GM15510 (cell line): Measurements from ENCODE around the gene LGI2.

Experiments
- POLR2A ChIP-seq: IDR thresholded peaks from 3 replicates; pipeline ENCODE4 v1.6.1; 2011; ENCODE audit warnings: borderline replicate concordance; ENCODE audit not compliant: insufficient read length; ENCODE audit errors: extremely low read depth

Gene LGI2

DNA sequence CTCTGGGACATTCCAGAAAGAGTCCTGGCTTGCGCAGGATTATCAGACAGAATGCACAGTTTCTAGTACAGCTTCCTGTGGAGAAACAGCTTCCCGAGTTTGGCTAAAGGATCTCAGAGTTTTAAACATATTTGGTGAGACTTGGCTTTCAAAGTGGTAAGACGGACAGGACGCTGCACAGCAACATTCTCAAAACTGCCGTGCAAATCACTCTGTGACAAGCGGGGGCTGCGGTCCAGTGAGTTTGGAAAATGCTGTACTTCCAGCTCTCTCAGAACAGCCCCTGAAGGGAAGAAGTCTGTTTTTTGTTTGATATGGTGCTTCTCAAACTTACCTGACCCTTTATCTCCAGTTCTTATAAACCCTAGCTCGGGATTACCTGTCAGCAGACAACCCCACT is 18.1 kb downstream of the LGI2 start:
- TF ChIP-seq POLR2A: no peak

DNA sequence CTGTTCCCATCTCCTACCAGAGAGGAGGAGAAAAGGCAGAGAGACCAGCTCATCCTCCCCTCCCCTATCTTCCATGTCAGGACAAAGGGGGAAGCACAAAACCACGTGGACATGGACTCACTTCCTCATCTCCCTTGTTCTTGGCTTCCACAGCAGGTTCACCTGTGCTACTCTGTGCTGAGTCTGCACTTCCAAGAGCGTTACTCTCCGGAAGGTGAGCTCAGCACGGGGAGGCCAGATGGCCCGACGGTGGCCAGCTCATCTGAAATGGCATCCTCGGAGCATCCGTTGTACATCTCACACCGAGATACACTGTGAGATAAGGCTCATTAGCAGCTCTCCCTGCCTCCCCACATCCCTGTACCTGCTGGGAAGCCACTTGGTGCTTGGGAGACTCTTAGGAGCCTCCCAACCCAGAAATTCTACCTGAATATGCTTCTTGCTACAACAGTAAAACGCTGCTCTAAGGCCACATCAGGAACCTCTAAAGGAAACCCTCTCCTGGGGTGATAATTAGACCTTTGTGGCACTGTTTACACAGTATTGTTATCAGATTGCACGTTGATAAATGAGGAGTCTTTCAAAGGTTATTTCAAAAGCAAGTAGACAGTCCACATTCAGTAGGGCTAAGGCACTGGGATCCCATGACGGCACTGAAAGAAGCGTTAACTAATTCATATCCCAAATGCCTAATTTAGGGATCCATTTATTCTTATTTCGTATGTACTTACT is 19.4 kb downstream of the LGI2 start:
- no peak for TF ChIP-seq POLR2A

DNA sequence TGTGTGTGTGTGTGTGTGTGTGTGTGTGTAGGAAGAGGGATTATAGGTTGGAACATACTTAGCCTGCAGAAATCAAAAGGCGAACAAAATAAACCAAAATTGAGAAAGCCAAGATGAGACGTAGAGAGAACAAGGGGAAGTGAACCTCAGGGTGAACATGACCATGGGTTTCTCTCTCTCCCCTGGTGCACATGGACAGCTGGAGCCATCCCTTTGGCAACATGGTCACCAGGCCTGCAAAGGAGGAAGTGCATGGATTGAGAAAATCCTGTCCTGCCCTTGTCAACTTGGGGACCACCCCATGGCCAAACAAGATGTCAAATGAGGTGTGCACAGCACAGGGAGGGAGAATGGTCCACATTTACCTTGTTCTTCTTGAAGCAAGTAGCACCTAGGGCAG is 23.1 kb downstream of the LGI2 start:
- TF ChIP-seq POLR2A: no peak

DNA sequence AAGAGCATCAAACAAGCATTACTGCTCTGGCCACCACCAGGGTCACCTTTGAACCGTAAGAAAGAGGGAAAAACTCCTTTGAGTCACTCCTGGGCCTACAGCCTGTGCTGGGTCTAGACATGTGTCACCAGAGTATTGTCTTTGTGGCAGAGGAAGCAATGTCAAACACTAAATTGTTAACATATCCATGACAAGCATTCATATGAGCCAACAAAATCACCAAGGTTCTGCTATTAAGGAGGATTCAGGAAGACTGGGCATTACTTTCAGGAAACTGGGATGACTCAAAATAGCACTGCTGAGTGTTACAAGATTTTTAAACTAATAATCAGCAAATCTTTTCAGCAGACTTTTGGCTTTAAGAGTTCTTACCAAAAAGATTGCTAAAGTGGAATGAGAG is 28.1 kb downstream of the LGI2 start:
- TF ChIP-seq POLR2A: no peak

DNA sequence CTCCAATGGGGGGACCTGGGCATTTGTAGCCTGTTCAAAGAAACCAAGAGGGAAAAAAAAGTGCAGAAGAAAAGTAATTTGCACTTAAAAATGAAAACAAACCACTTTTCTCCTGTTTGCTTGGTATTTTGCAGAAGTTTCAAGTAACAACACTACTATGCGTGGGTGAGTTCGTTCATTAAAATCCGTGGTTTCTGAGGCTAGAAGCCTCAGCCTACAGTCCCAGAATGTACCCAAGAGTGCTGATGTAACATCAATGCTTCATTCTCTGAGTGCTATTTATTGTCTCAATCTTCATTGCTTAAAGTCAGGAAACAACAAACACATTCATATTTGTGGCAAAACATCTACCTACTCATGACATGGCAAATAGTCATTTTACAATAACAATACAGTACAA is 29.2 kb downstream of the LGI2 start:
- TF ChIP-seq POLR2A: no peak

DNA sequence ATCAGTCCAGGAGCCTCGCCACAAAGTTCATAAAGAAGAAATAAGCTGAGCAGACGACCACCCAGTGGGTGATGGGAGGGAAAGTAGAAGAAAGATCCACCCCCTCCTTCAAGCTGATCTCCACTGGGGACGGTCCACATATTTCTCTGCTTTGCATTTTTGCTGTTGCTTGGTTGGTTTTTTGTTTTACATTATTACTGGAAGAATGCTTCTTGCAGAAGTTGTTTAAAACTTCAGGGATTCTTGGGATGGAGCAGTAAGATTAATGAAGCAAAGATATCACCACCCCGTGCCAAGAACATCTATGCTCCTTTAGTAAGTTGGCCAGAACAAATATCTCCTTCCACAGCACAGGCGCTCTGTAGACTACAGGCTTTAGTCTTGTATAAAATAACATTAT is 30.1 kb downstream of the LGI2 start:
- no peak for TF ChIP-seq POLR2A

DNA sequence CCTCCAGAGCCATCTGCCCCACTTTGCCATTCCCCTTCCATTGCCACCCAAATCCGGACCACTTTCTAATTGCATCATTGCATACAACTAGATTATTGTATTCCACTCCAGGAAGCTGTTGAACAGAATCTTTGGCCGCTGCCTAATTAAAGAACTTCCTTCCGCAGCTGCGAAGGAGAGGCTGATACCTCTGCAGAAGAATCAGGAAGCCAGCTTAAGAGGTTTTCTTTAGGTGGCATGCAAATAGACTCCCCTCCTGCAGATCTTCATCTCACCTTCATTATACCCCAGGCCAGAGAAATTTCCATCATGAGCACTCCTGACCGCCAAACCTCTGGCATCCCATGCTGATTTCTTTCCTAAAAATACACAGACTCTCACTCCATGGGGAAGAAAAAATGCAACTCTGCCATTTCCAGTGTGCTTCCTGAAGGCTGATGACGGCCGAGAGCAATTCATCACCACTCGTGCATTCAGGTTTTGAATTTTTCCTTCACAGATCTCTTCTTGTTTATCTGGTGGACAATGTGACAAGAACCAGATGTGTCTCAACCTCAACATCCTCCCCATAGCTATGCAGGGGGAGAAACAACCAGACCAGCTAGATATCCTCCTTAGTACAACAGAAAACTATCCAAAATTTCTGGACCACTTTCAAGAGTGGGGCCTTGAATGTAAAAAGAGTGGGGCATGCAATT is 31.2 kb downstream of the LGI2 start:
- TF ChIP-seq POLR2A: no peak

DNA sequence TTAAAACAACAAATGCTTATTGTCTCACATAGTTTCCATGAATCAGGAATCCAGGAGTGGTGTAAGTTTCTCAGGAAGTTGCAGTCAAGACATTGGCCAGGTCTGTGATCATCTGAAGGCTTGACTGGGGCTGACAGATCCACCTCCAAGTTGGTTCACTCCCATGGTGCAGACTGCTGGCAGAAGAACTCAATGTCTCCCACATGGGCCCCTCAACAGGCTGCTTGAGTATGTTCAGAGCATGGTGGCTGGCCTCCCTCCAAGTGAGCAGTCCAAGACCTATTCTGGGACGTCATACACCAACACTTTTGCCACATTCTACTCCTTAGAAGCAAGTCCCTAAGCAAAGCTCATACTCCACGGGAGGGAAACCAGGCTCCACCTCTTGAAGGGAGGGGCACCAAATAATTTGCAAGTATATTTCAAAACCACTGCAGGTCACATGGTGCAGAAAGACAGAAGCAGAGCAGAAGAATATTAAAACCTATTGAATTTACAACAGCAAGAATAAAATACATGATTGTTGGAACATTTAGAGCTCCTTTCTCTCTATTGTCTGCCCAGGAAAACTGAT is 35.3 kb downstream of the LGI2 start:
- no peak for TF ChIP-seq POLR2A

DNA sequence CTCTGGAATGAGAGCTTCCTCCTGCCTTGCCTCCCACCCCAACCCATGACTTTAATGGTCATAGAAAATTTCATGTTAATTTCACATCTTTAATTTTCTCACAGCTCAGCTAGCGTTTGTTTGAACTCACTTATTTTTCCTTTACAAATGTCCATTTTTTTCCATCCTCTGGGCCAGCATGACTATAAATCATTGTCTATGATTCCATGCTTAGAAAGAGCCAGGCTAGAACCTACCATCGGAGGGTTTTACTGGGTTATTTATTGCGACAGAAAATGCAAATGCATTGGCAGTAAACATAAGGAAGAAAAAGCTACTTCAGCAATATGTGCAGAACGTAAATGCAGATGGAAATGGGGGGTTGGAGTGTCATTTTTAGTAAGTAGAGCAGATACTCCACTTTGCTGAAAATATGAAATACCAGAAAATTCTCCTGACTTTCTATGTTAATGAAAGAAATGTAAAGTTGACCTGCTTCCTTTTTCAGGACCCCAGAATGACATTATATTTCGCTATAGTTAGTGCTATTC is 37.1 kb downstream of the LGI2 start:
- TF ChIP-seq POLR2A: no peak

DNA sequence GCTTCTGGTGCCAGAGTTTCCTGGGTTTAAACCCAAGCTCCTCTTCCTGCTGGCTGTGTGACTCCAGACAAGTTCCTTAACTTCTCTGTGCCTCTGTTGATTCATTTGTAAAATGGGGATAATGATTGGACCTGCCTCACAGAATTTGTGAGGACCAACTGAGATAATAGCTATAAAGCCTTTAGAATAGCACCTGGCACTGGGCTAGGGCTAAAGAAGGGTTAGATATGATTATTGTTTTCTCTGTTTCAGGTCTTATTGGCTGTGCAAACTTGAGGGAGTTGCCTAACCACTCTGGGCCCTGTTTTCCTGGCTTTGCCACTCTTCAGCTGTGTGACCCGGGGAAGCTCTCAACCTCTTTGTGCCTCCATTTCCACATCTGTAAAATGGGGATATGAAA is 37.8 kb downstream of the LGI2 start:
- no peak for TF ChIP-seq POLR2A

DNA sequence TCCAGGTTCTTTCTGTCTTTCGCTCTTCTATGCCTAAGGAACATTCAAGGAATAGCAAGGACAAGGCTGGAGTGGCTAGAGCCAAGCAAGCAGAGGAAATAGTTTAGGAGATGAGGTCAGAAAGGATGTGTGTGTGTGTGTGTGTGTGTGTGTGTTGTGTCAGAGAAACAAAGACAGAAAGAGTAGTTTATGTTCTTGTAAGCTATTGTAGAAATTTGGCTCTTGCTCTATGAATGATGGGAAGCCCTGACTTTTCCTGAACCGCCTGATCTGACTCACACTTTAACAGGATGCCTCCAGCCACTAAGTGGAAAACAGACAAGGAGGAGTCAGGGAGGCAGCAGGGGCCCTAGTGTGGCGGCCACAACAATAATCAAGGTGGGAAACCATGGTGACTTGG is 39.7 kb downstream of the LGI2 start:
- TF ChIP-seq POLR2A: no peak

DNA sequence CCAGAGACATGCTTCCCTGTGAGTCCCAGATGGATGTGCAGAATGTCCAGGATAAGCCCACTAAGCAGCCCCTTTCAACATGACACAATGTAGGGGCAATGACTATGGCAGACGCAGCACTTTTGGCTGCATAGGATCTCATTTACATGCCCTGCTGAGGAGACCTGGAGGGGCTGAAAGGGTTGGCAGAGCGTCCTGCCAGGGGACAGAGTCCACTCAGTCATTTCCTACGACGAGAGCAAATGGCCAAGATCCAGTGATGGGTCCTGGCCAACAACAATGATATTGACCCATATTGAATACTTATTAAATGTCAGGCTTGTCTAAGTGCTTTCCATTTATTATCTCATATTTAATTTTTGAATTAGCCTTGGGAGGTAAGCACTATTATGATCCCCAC is 41.4 kb downstream of the LGI2 start:
- no peak for TF ChIP-seq POLR2A

DNA sequence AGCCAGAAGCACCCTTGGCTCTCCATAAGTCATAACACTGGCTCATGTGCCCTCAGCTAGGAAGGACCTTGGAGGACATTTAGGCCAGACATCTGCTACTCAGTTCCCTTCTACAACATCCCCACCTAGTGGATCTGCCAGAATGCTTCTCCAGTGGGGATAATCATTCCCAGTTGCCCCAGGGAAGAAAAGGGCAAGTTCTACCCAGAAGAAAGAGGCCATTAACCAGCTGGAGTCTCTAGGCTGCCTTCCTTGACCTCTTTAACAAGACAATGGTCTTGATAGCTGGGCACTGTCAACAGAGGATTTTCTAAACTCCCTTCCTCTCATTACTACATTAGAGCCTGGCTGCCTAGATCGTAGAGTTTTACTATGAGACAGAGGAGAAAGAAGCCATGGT is 42.0 kb downstream of the LGI2 start:
- no peak for TF ChIP-seq POLR2A

DNA sequence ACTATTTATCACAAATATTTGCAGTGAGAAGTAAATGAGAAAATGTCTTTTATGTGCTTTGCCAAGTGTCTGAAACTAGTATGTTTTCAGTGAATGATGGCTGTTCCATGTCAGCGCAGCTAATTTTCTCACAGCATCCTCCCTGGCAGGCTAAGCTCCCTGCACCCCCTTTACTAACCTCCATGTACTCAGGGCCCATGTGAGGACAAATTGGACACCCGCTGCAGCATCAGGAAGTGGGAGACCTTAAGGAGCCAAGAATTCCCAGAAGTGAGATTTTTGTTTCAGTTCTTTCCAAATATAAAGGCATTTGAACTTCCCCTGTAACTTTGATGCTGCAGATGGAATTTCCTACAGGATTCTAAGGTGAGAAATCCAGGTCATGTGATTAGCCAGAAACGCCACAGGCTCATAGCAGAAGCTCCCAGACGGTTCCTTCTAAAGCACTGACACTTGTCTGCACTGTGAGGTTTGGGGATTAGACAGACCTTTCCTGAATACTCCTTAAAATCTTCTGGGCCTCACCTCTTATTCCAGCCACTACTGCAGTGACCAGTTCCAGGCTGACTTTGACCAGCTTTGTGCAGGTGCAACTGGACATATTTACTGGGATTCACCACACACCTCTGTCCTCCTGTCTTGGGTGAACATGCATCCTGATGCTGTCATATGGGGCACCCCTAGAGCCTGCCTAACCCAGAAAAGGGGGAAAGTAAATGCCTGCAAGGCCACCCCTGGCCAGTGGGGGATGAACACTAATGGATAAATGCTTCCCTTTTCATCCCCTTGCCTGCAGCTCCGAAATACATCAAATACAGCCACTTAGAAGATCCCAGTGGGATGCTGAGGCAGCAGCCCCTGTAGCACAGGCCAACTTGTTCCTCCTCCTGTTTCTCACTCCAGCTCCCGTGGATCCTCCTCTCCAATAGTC is 45.9 kb downstream of the LGI2 start:
- no peak for TF ChIP-seq POLR2A

DNA sequence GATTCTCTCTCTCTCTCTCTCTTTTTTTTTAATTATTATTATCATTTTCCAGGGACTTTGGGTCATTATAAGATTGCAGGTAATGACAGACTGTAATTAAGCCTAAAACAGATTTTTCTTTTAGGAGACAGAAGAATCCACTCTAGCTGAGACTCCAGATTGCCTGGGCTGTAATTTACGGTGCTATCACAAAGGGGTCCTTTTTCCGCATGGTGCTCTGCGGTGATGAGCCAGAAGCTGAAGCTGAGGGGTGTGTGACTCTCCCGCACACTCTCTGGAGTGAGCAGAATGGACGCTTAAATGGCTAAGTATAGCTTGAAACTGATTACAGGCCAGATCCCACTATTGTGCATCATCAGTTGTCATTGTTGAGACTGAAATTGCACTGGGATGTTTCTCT is 50.0 kb downstream of the LGI2 start:
- no peak for TF ChIP-seq POLR2A
